Activated naive CD8-positive, alpha-beta T cell treated with anti-CD3 and anti-CD28 coated beads for 36 hours (primary cell): ENCODE data around the gene GRK1. TPM values are rescaled to one million over a fixed set of nuclear protein-coding genes. Genes with fewer than 3 reads are reported as not detected.

Experiments used
- DNase-seq: peaks from one replicate; pipeline ENCODE4 v3.0.0; 2021
- H3K27ac Mint-ChIP-seq: one replicate; pipeline ENCODE4 v1.8.0; 2022; ENCODE audit warnings: mild to moderate bottlenecking, moderate library complexity, mixed read lengths
- H3K27me3 Mint-ChIP-seq: one replicate; pipeline ENCODE4 v1.8.0; 2022; ENCODE audit warnings: mild to moderate bottlenecking, mixed read lengths
- H3K36me3 Mint-ChIP-seq: one replicate; pipeline ENCODE4 v1.8.0; 2021; ENCODE audit warnings: mild to moderate bottlenecking, mixed read lengths
- H3K4me1 Mint-ChIP-seq: one replicate; pipeline ENCODE4 v1.8.0; 2021; ENCODE audit warnings: mixed read lengths
- H3K4me3 Mint-ChIP-seq: one replicate; pipeline ENCODE4 v1.8.0; 2022; ENCODE audit warnings: mild to moderate bottlenecking, moderate library complexity, mixed read lengths
- H3K9me3 Mint-ChIP-seq: one replicate; pipeline ENCODE4 v1.8.0; 2022; ENCODE audit warnings: mixed read lengths
- total RNA-seq, 2 experiments: library from RNA; stranded (reverse); gene quantifications; one replicate each; pipeline ENCODE4 v1.2.3, GENCODE V29; 2021

Gene GRK1
- total RNA-seq, 2 experiments from 2014 or later, result not detected

GRCh38 chr13:113663934-113664333 is 3.1 kb upstream of the GRK1 start:
- Mint-ChIP-seq H3K4me3 (no peak overlapping the region), H3K27ac (no peak overlapping the region), H3K9me3 (peaks cover 13% of the 10 kb centered on the region), H3K4me1 (no peaks in the 10 kb centered on the region), H3K36me3 (no peaks in the 10 kb centered on the region), H3K27me3 (no peaks in the 10 kb centered on the region)
- DNase-seq, result no peak

- Mint-ChIP-seq H3K4me1 (no peaks in the 10 kb centered on the region), H3K4me3 (no peak overlapping the region), H3K9me3 (peaks cover 13% of the 10 kb centered on the region), H3K36me3 (no peaks in the 10 kb centered on the region), H3K27me3 (no peaks in the 10 kb centered on the region), H3K27ac (no peak overlapping the region)
- no peak for DNase-seq
These were observed 2.0 kb upstream of the GRK1 start for GRCh38 chr13:113664751-113665596.

DNA sequence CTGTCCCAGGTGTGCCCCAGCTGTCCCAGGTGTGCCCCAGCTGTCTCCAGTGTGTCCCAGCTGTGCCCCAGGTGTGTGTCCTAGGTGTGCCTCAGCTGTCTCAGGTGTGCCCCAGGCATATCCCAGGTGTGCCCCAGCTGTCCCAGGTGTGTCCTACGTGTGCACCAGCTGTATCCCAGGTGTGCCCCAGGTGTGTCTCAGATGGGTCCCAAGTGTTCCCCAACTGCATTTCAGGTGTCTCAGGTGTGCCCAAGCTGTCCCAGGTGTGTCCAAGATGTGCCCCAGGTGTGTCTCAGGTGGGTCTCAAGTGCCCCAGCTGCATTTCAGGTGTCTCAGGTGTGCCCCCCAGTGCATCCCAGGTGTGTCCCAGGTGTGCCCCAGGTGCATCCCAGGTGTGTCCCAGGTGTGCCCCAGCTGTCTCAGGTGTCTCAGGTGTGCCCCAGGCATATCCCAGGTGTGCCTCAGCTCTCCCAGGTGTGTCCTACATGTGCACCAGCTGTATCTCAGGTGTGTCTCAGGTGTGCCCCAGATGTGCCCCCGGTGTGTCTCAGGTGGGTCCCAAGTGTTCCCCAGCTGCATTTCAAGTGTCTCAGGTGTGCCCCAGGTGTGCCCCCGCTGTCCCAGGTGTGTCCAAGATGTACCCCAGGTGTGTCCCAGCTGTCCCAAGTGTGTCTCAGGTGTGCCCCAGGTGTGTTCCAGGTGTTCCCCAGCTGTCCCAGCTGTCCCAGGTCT is 1.3 kb upstream of the GRK1 start:
- Mint-ChIP-seq H3K27ac (no peak overlapping the region), H3K4me3 (no peak overlapping the region), H3K4me1 (no peaks in the 10 kb centered on the region), H3K36me3 (no peaks in the 10 kb centered on the region), H3K9me3 (peaks cover 12% of the 10 kb centered on the region), H3K27me3 (no peaks in the 10 kb centered on the region)
- no peak for DNase-seq

GRCh38 chr13:113666329-113666670 is 719 bp upstream of the GRK1 start:
- H3K9me3 Mint-ChIP-seq, result peaks cover 6% of the 10 kb centered on the region

GRCh38 chr13:113667771-113668490 is 912 bp downstream of the GRK1 start:
- Mint-ChIP-seq H3K36me3 (no peaks in the 10 kb centered on the region), H3K27ac (no peak overlapping the region)
- no peak for DNase-seq

More at GRCh38 chr13:113666329-113666670, 719 bp upstream of the GRK1 start:
- H3K27me3 Mint-ChIP-seq, result no peaks in the 10 kb centered on the region
- H3K4me1 Mint-ChIP-seq, result no peaks in the 10 kb centered on the region
- DNase-seq, result no peak
- H3K27ac Mint-ChIP-seq, result no peak overlapping the region
- no peak overlapping the region for H3K4me3 Mint-ChIP-seq
- H3K36me3 Mint-ChIP-seq, result no peaks in the 10 kb centered on the region

DNA sequence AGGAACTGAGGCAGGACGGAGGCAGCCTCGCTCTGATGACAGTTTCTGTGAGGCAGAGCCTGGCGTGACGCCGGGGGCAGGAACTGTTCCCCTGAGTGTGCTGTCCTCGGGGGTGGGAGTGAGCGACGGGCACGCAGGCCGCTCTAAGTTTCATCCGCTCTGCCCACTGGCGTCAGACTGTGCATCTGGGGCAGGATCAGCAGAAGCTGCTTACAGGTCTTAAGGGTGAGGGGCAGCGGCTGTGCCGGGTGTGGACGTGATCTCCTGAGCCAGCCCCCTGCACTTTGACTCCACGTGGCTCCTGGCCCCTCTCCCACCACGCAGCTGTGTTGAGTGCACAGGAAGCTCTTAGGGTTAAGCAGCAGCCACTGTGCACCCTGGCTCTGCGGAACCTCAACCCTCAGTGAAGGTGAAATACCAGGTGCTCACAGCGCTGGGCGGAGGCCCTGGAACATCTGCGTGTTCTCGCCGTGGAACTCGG is 1.5 kb downstream of the GRK1 start:
- no peaks in the 10 kb centered on the region for H3K36me3 Mint-ChIP-seq
- no peaks in the 10 kb centered on the region for H3K9me3 Mint-ChIP-seq
- no peak overlapping the region for H3K4me3 Mint-ChIP-seq
- no peak for DNase-seq
- H3K27ac Mint-ChIP-seq, result no peak overlapping the region
- no peaks in the 10 kb centered on the region for H3K27me3 Mint-ChIP-seq
- no peaks in the 10 kb centered on the region for H3K4me1 Mint-ChIP-seq

More at GRCh38 chr13:113667771-113668490, 912 bp downstream of the GRK1 start:
- no peaks in the 10 kb centered on the region for H3K9me3 Mint-ChIP-seq
- no peaks in the 10 kb centered on the region for H3K27me3 Mint-ChIP-seq
- no peaks in the 10 kb centered on the region for H3K4me1 Mint-ChIP-seq
- no peak overlapping the region for H3K4me3 Mint-ChIP-seq

DNA sequence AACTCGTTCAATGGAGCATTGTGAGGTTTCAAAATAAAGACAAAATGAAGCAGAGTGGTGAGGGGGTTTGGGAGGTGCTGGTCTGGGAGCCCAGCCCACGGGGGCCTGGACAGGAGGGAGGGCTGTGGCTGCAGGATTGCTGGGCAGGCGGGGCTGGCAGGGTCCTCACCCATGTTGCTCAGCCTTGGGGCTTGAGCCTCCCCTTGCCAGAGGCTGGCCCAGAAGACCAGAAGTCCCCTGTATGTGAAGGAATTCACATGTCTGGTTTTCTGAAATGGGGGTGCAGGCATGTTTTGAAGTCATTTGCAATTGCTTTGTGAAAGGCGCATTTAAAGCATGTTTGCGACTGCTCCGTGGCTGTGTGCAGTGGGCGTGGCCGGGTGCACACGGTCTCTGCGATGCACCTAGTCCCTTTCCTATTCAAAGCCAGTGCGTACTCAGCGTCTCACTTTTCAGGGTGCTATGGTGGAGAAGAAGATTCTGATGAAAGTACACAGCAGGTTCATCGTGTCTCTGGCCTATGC is 2.3 kb downstream of the GRK1 start:
- DNase-seq, result no peak
- H3K27me3 Mint-ChIP-seq, result no peaks in the 10 kb centered on the region
- no peak overlapping the region for H3K4me3 Mint-ChIP-seq
- no peaks in the 10 kb centered on the region for H3K36me3 Mint-ChIP-seq
- H3K27ac Mint-ChIP-seq, result no peak overlapping the region
- H3K9me3 Mint-ChIP-seq, result no peaks in the 10 kb centered on the region
- no peaks in the 10 kb centered on the region for H3K4me1 Mint-ChIP-seq

DNA sequence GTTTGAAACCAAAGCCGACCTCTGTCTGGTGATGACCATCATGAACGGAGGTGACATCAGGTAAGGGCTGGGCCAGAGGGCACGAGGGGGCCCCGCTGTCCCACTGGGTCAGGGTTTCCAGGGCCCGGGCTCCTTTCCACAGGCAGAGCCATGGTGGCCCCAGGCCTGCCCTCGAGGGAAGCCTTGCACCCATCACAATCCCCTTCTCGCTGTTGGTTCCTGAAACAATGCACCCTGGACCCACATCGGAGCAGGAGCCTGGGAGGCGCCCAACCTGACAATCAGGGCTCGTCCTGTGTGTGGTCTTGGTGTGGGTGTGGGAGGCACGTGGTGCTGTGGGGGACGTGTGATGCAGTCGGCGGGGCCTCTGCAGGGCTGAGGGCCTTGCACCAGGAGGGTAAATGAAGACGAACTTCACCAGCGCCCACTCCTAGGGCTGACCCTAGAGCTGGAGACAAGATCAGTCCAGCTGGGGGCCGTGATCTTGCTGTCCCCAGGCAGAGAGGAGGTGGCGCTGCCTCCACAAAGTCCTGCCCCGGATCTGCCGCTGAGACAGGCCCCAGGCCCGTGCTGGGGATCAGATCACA is 2.8 kb downstream of the GRK1 start:
- no peak overlapping the region for H3K4me3 Mint-ChIP-seq
- H3K27ac Mint-ChIP-seq, result no peak overlapping the region
- H3K4me1 Mint-ChIP-seq, result no peaks in the 10 kb centered on the region
- DNase-seq, result no peak
- no peaks in the 10 kb centered on the region for H3K9me3 Mint-ChIP-seq
- no peaks in the 10 kb centered on the region for H3K36me3 Mint-ChIP-seq
- H3K27me3 Mint-ChIP-seq, result no peaks in the 10 kb centered on the region

DNA sequence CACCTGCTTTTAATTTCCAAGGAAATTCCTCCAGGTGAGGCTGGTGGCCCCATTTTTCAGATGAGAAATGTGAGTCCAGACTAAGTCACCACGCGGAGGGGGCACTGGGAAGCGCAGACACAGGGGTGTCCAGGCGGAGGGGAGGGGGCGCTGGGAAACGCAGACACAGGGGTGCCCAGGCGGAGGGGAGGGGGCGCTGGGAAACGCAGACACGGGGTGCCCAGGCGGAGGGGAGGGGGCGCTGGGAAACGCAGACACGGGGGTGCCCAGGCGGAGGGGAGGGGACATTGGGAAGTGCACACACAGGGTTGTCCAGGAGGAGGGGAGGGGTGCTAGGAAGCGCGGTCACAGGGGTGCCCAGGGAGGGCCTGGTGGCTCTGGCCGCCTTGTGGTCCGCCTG is 3.5 kb downstream of the GRK1 start:
- H3K4me1 Mint-ChIP-seq, result no peaks in the 10 kb centered on the region
- H3K27me3 Mint-ChIP-seq, result no peaks in the 10 kb centered on the region
- DNase-seq, result no peak
- no peak overlapping the region for H3K27ac Mint-ChIP-seq
- H3K36me3 Mint-ChIP-seq, result no peaks in the 10 kb centered on the region
- no peaks in the 10 kb centered on the region for H3K9me3 Mint-ChIP-seq
- no peak overlapping the region for H3K4me3 Mint-ChIP-seq

DNA sequence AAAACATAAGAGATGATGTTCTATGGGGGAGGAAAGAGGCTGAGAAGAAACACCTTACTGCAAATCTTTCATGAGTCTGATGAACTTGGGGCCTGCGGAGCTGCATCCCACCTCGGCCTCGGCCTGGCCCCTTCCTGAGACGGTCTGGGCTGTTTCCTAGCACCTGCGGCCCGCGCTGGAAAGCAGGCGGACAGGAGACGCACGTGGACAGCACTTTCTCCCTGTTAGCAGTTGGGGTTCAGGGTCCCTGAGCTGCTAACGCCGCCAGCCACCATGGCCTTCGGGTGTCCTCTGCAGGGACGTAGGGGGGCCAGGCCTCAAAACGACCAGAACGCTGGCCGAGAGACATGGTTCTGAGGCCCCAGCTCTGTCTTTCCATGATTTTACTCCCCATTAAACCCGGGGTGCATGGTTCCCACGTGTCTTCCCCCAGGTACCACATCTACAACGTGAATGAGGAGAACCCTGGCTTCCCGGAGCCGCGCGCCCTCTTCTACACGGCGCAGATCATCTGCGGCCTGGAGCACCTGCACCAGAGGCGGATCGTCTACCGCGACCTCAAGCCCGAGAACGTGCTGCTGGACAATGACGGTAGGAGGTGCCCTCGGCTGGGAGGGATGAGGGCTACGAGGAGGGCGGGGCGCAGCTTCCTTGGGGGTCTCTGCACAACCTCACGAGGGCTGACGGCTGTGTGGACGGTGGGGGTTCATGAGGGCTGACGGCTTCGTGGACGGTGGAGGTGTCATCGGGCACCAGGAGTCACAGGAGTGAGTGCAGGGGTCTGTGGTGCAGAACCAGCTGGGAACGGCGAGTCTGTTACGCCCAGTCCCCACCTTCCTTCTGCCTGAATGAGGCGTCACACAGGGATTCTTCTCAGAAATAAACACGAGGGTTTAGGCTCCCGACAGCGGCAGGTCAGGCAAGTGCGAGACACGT is 4.3 kb downstream of the GRK1 start:
- Mint-ChIP-seq H3K27me3 (no peaks in the 10 kb centered on the region), H3K36me3 (no peaks in the 10 kb centered on the region), H3K4me1 (no peaks in the 10 kb centered on the region), H3K27ac (no peak overlapping the region), H3K4me3 (no peak overlapping the region), H3K9me3 (no peaks in the 10 kb centered on the region)
- DNase-seq, result no peak

- H3K27ac Mint-ChIP-seq, result peak overlapping the region; percentile 1
- H3K27me3 Mint-ChIP-seq, result no peaks in the 10 kb centered on the region
- no peak overlapping the region for H3K4me3 Mint-ChIP-seq
- H3K4me1 Mint-ChIP-seq, result no peaks in the 10 kb centered on the region
- no peaks in the 10 kb centered on the region for H3K9me3 Mint-ChIP-seq
- no peaks in the 10 kb centered on the region for H3K36me3 Mint-ChIP-seq
- no peak for DNase-seq
These were observed 5.1 kb downstream of the GRK1 start for GRCh38 chr13:113672002-113672651.

GRCh38 chr13:113722921-113723320 is 55.9 kb downstream of the GRK1 start:
- no peaks in the 10 kb centered on the region for H3K36me3 Mint-ChIP-seq
- H3K4me3 Mint-ChIP-seq, result no peak overlapping the region
- H3K4me1 Mint-ChIP-seq, result peaks cover 5% of the 10 kb centered on the region
- H3K9me3 Mint-ChIP-seq, result no peaks in the 10 kb centered on the region
- H3K27me3 Mint-ChIP-seq, result peaks cover 4% of the 10 kb centered on the region
- no peak overlapping the region for H3K27ac Mint-ChIP-seq
- no peak for DNase-seq

GRCh38 chr13:113723410-113724015 is 56.5 kb downstream of the GRK1 start:
- H3K27ac Mint-ChIP-seq, result no peak overlapping the region
- DNase-seq, result no peak
- H3K4me1 Mint-ChIP-seq, result peaks cover 5% of the 10 kb centered on the region
- peak overlapping the region; percentile 22 for H3K4me3 Mint-ChIP-seq
- H3K27me3 Mint-ChIP-seq, result peaks cover 6% of the 10 kb centered on the region
- no peaks in the 10 kb centered on the region for H3K9me3 Mint-ChIP-seq
- H3K36me3 Mint-ChIP-seq, result no peaks in the 10 kb centered on the region
